IMR-90 (cell line): ENCODE data around the gene ATP5F1C. TPM values are rescaled to one million over a fixed set of nuclear protein-coding genes. Genes with fewer than 3 reads are reported as not detected.

ENCODE experiments used
- ATAC-seq: fragments of 200-7000 bp; cut with Tn5 transposase; 2 replicates; pipeline ENCODE4 v1.9.1; 2020; ENCODE audit warnings: low read depth, mild to moderate bottlenecking, moderate library complexity
- BruUV-seq: library from RNA; stranded (reverse); fragments of 400-500 nt; replicated peaks from 2 replicates; lab custom pipeline; 2021; lab: Mats Ljungman, UMichigan
- CTCF ChIA-PET: fragments of 300-600 bp; formaldehyde crosslinking; extraction: SDS; loops from one replicate; lab custom pipeline; 2021; ENCODE audit warnings: antibody characterized with exemption; lab: Yijun Ruan, JAX
- POLR2A ChIA-PET: fragments of 300-600 bp; sonication (Branson Sonifier 250); formaldehyde crosslinking; loops from one replicate; lab custom pipeline; 2022; ENCODE audit warnings: antibody characterized with exemption; ENCODE audit not compliant: unreplicated experiment; lab: Charles Lee
- DNase-seq: peaks from one replicate; pipeline ENCODE4 v3.0.0; 2013
- H2AFZ ChIP-seq: replicated peaks from 2 replicates; pipeline ENCODE3; 2013; ENCODE audit warnings: low read length, mild to moderate bottlenecking; ENCODE audit not compliant: poor library complexity
- H2AK5ac ChIP-seq: 2 replicates; pipeline ENCODE4 v1.6.1; 2013; ENCODE audit warnings: low read depth, low read length, inconsistent platforms
- H2AK9ac ChIP-seq: replicated peaks from 2 replicates; pipeline ENCODE3; 2013; ENCODE audit warnings: mild to moderate bottlenecking, low read depth, low read length, moderate library complexity; ENCODE audit not compliant: poor library complexity
- H2BK120ac ChIP-seq: 2 replicates; pipeline ENCODE4 v1.6.1; 2013; ENCODE audit warnings: low read depth, low read length, inconsistent platforms
- H2BK15ac ChIP-seq: 3 replicates; pipeline ENCODE4 v1.6.1; 2013; ENCODE audit warnings: low read depth, low read length, inconsistent platforms
- H2BK20ac ChIP-seq: 2 replicates; pipeline ENCODE4 v1.6.1; 2013; ENCODE audit warnings: low read depth, mild to moderate bottlenecking, inconsistent platforms, low read length, moderate library complexity
- H2BK5ac ChIP-seq: 2 replicates; pipeline ENCODE4 v1.6.1; 2013; ENCODE audit warnings: mild to moderate bottlenecking, low read depth, low read length, inconsistent platforms; ENCODE audit not compliant: poor library complexity, severe bottlenecking
- H3K14ac ChIP-seq: replicated peaks from 2 replicates; pipeline ENCODE4 v1.6.1; 2013; ENCODE audit warnings: low read depth, low read length, inconsistent platforms
- H3K18ac ChIP-seq: 2 replicates; pipeline ENCODE4 v1.6.1; 2013; ENCODE audit warnings: low read depth, low read length, control low read depth
- H3K23ac ChIP-seq: 2 replicates; pipeline ENCODE4 v1.6.1; 2013; ENCODE audit warnings: low read depth, low read length, inconsistent platforms
- H3K27ac ChIP-seq: 2 replicates; pipeline ENCODE4 v1.5.1; 2013; ENCODE audit warnings: mild to moderate bottlenecking, control low read depth, low read length; ENCODE audit not compliant: insufficient read depth
- H3K27me3 ChIP-seq: 2 replicates; pipeline ENCODE4 v1.6.1; 2013; ENCODE audit warnings: low read length; ENCODE audit not compliant: control insufficient read depth, insufficient read depth
- H3K36me3 ChIP-seq: 2 replicates; pipeline ENCODE4 v1.6.1; 2013; ENCODE audit warnings: low read length, mixed read lengths; ENCODE audit not compliant: control insufficient read depth, insufficient read depth
- H3K4ac ChIP-seq: 2 replicates; pipeline ENCODE4 v1.6.1; 2013; ENCODE audit warnings: low read depth, low read length, inconsistent platforms
- H3K4me1 ChIP-seq: 2 replicates; pipeline ENCODE4 v1.6.1; 2013; ENCODE audit warnings: low read length, mixed read lengths; ENCODE audit not compliant: control insufficient read depth, insufficient read depth
- H3K4me2 ChIP-seq: 2 replicates; pipeline ENCODE4 v1.6.1; 2013; ENCODE audit warnings: low read depth, mild to moderate bottlenecking, control low read depth, low read length, moderate library complexity
- H3K4me3 ChIP-seq: 2 replicates; pipeline ENCODE4 v1.5.1; 2013; ENCODE audit warnings: low read depth, mild to moderate bottlenecking, control low read depth, low read length, moderate library complexity; ENCODE audit not compliant: insufficient read depth
- H3K56ac ChIP-seq: 2 replicates; pipeline ENCODE4 v1.6.1; 2013; ENCODE audit warnings: low read length, inconsistent platforms; ENCODE audit not compliant: insufficient read depth; ENCODE audit errors: extremely low read depth
- H3K79me1 ChIP-seq, 2 experiments: 2 replicates each; pipeline ENCODE4 v1.6.1; 2013; ENCODE audit warnings: low read length in 2 of 2, inconsistent platforms in 1 of 2, low read depth in 1 of 2
- H3K9ac ChIP-seq: 2 replicates; pipeline ENCODE4 v1.6.1; 2013; ENCODE audit warnings: low read depth, low read length, control low read depth
- H3K9me1 ChIP-seq: 2 replicates; pipeline ENCODE4 v1.6.1; 2013; ENCODE audit warnings: low read length, inconsistent platforms; ENCODE audit not compliant: insufficient read depth
- H3K9me3 ChIP-seq: 2 replicates; pipeline ENCODE4 v1.6.1; 2013; ENCODE audit warnings: low read length; ENCODE audit not compliant: control insufficient read depth, insufficient read depth
- H4K20me1 ChIP-seq: 2 replicates; pipeline ENCODE4 v1.6.1; 2013; ENCODE audit warnings: low read length, inconsistent platforms; ENCODE audit not compliant: insufficient read depth
- H4K5ac ChIP-seq: 2 replicates; pipeline ENCODE4 v1.6.1; 2013; ENCODE audit warnings: mild to moderate bottlenecking, low read depth, low read length, control low read depth
- H4K8ac ChIP-seq, 2 experiments: 2 replicates each; pipeline ENCODE4 v1.6.1; 2013; ENCODE audit warnings: low read depth in 2 of 2, low read length in 2 of 2, control low read depth in 1 of 2, inconsistent platforms in 1 of 2
- H4K91ac ChIP-seq: 2 replicates; pipeline ENCODE4 v1.6.1; 2013; ENCODE audit warnings: low read depth, low read length, inconsistent platforms; ENCODE audit not compliant: insufficient read depth
- FOS ChIP-seq: fragments of 150-350 bp; IDR thresholded peaks from 2 replicates; pipeline ENCODE4 v1.6.1; 2016; ENCODE audit warnings: low read depth, low read length
- MAFK ChIP-seq: IDR thresholded peaks from 2 replicates; pipeline ENCODE4 v1.6.1; 2012; ENCODE audit warnings: low read depth, low read length, improper control_type of control experiment
- NFE2L2 ChIP-seq: fragments of 150-350 bp; IDR thresholded peaks from 2 replicates; pipeline ENCODE4 v1.6.1; 2016; ENCODE audit warnings: low read depth, mild to moderate bottlenecking, low read length
- RAD21 ChIP-seq: IDR thresholded peaks from 2 replicates; pipeline ENCODE4 v1.6.1; 2012; ENCODE audit warnings: low read length, improper control_type of control experiment
- RFX5 ChIP-seq: IDR thresholded peaks from 2 replicates; pipeline ENCODE4 v1.8.0; 2012; ENCODE audit warnings: low read depth, mild to moderate bottlenecking, low read length, moderate library complexity
- WGBS, 2 experiments: methylation state at CpG; one replicate each; pipeline versions ENCODE4 v1.1.5 to v1.1.7; 2013; ENCODE audit warnings: missing lambda C conversion rate in 2 of 2; ENCODE audit not compliant: insufficient read length in 1 of 2; ENCODE audit errors: extremely low coverage in 2 of 2; 5-methylcytosine and 5-hydroxymethylcytosine counted together
- dilution Hi-C: fragments of 300-500 bp; cut with HindIII; formaldehyde crosslinking; loops from one replicate; pipeline ENCODE4 v1.14.3; 2018; ENCODE audit warnings: low sequenced_read_pairs; ENCODE audit not compliant: unreplicated experiment
- in situ Hi-C: fragments of 300-500 bp; cut with MboI; formaldehyde crosslinking; loops from 3 replicates; pipeline ENCODE4 v1.14.3; 2019; ENCODE audit warnings: low sequenced_read_pairs, inconsistent platforms, mixed read lengths
- intact Hi-C: fragments of 100-400 bp; cut with micrococcal nuclease; formaldehyde crosslinking; loops from 2 replicates; pipeline ENCODE4 v1.10.0; 2022
- polyA plus RNA-seq, 3 experiments: library from polyadenylated mRNA; depleted of rRNA; stranded (reverse); fragments of >200 nt; gene quantifications; 2 replicates each; pipeline ENCODE4 v1.2.3, GENCODE V29; 2012; ENCODE audit warnings: low replicate concordance in 1 of 3
- total RNA-seq: library from RNA; depleted of rRNA; stranded (reverse); fragments of >200 nt; gene quantifications from 2 replicates; pipeline ENCODE4 v1.2.3, GENCODE V29; 2012
- TF ChIP-seq, protein P1 (sequence below): fragments of 150-350 bp; IDR thresholded peaks from 2 replicates; pipeline ENCODE4 v1.6.1; 2017; ENCODE audit warnings: mild to moderate bottlenecking, antibody characterized with exemption, low read length, low read depth
- TF ChIP-seq, protein P2 (sequence below): conservative IDR thresholded peaks from 2 replicates; pipeline ENCODE4 v1.5.1; 2012; ENCODE audit warnings: mild to moderate bottlenecking, low read depth, low read length, improper control_type of control experiment

The ATP5F1C gene
- total and polyA plus RNA-seq, 2 of the 4 experiments (the other 2 are of a cell fraction) = 357 to 367 TPM

DNA sequence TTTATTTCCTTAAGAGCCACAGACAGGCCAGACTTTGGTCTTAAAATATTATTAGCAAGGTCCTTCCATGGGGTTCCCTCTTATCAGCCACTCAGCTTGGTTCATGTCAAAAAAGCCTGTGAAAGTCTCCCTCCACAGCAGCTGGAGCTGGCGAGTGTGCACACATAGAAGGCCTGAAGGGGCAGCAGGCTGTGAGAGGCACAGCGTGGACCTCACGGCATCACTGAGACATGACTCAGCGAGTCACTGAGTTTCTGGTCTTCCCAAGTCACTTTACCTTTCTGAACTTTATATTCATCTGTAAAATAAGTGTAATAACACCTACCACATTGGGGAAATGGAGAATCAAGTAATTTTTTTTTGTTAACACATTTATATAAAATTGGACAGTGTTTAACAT lies 39.0 kb downstream of the ATP5F1C start:
- Histone ChIP-seq H3K4me3 (no peak overlapping the region), H3K27ac (no peak overlapping the region), H3K9me1 (peaks cover 9% of the 10 kb centered on the region), H2BK20ac (no peak overlapping the region), H3K4me1 (0 out of 2 replicates have a peak, but pooled peaks cover under 1% of the 10 kb centered on the region), H3K14ac (no peak overlapping the region), H3K4me2 (no peak overlapping the region), H3K23ac (no peak overlapping the region), H2AFZ (no peak overlapping the region), H4K5ac (no peak overlapping the region), H3K36me3 (peaks cover 7% of the 10 kb centered on the region), H2AK9ac (no peak overlapping the region), H3K4ac (no peak overlapping the region), H3K79me1 (peaks cover 17 to 28% of the 10 kb centered on the region in 2 experiments), H3K18ac (no peak overlapping the region), H2BK5ac (no peak overlapping the region), H2BK120ac (no peak overlapping the region), H4K20me1 (no peaks in the 10 kb centered on the region), H4K8ac (no peak overlapping the region), H3K9ac (no peak overlapping the region), H3K27me3 (no peaks in the 10 kb centered on the region), H2AK5ac (no peak overlapping the region), H4K91ac (no peak overlapping the region), H2BK15ac (no peak overlapping the region), H3K56ac (no peak overlapping the region), H3K9me3 (no peaks in the 10 kb centered on the region)
- TF ChIP-seq RFX5 (no peak), RAD21 (0 out of 2 replicates have a peak, but pooled peaks have one; percentile 3), NFE2L2 (peak; percentile 69; the same call in 1 of the 2 replicates), MAFK (no peak), FOS (no peak)
- TF ChIP-seq, protein P1, sequence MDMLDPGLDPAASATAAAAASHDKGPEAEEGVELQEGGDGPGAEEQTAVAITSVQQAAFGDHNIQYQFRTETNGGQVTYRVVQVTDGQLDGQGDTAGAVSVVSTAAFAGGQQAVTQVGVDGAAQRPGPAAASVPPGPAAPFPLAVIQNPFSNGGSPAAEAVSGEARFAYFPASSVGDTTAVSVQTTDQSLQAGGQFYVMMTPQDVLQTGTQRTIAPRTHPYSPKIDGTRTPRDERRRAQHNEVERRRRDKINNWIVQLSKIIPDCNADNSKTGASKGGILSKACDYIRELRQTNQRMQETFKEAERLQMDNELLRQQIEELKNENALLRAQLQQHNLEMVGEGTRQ = no peak
- TF ChIP-seq, protein P2, sequence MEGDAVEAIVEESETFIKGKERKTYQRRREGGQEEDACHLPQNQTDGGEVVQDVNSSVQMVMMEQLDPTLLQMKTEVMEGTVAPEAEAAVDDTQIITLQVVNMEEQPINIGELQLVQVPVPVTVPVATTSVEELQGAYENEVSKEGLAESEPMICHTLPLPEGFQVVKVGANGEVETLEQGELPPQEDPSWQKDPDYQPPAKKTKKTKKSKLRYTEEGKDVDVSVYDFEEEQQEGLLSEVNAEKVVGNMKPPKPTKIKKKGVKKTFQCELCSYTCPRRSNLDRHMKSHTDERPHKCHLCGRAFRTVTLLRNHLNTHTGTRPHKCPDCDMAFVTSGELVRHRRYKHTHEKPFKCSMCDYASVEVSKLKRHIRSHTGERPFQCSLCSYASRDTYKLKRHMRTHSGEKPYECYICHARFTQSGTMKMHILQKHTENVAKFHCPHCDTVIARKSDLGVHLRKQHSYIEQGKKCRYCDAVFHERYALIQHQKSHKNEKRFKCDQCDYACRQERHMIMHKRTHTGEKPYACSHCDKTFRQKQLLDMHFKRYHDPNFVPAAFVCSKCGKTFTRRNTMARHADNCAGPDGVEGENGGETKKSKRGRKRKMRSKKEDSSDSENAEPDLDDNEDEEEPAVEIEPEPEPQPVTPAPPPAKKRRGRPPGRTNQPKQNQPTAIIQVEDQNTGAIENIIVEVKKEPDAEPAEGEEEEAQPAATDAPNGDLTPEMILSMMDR = 0 out of 2 replicates have a peak, but pooled peaks have one; percentile 21
- ATAC-seq (peak; percentile 87), DNase-seq (peak; percentile 74)
- ChIA-PET CTCF (no interaction called here), POLR2A (no interaction called here)
- WGBS, 2 experiments = no CpG with 5 or more reads among the region's 4 CpGs
- no TSS peak for BruUV-seq
- in situ Hi-C loops = no loop called here
- dilution Hi-C loops = no loop called here
- intact Hi-C loops = no loop called here
